Panc1 (cell line): ENCODE measurements around the gene IL36B. TPM values are rescaled to one million over a fixed set of nuclear protein-coding genes. Genes with fewer than 3 reads are reported as not detected.

Source experiments
- ATAC-seq: fragments of 200-7000 bp; cut with Tn5 transposase; 2 replicates; pipeline ENCODE4 v1.9.1; 2020; ENCODE audit warnings: mild to moderate bottlenecking, moderate library complexity
- Bru-seq: library from RNA; stranded (reverse); fragments of 400-500 nt; gene quantifications from one replicate; lab custom pipeline; 2021; lab: Mats Ljungman, UMichigan
- BruChase-seq, 2 experiments: library from RNA; stranded (reverse); fragments of 400-500 nt; gene quantifications; one replicate each; lab custom pipeline; 2021; lab: Mats Ljungman, UMichigan
- BruUV-seq: library from RNA; stranded (reverse); fragments of 400-500 nt; replicated peaks from 2 replicates; lab custom pipeline; 2021; lab: Mats Ljungman, UMichigan
- CTCF ChIA-PET: fragments of 300-600 bp; sonication (Branson Sonifier 250); formaldehyde crosslinking; loops from one replicate; lab custom pipeline; 2022; ENCODE audit warnings: antibody characterized with exemption; lab: Charles Lee
- POLR2A ChIA-PET: fragments of 300-600 bp; sonication (Branson Sonifier 250); formaldehyde crosslinking; loops from one replicate; lab custom pipeline; 2022; ENCODE audit warnings: antibody characterized with exemption; lab: Charles Lee
- DNase-seq: peaks from one replicate; pipeline ENCODE4 v3.0.0-alpha.2; 2010; ENCODE audit warnings: low read depth, low spot score
- H3K27ac ChIP-seq: 2 replicates; pipeline ENCODE4 v1.5.1; 2011; ENCODE audit warnings: mild to moderate bottlenecking, low read length, inconsistent platforms
- H3K27me3 ChIP-seq: fragments of 200-500 bp; sonication (Bioruptor generic); 2 replicates; pipeline ENCODE4 v1.6.0; 2014; ENCODE audit warnings: low read length, inconsistent platforms; ENCODE audit not compliant: control insufficient read depth, insufficient read depth
- H3K36me3 ChIP-seq: fragments of 200-500 bp; sonication (Bioruptor generic); 2 replicates; pipeline ENCODE4 v1.5.1; 2014; ENCODE audit warnings: inconsistent platforms, mild to moderate bottlenecking, low read length, moderate library complexity; ENCODE audit not compliant: control insufficient read depth, insufficient read depth
- H3K4me1 ChIP-seq: 2 replicates; pipeline ENCODE4 v1.5.1; 2011; ENCODE audit warnings: inconsistent platforms, mild to moderate bottlenecking, low read length, moderate library complexity; ENCODE audit not compliant: control insufficient read depth, insufficient read depth
- H3K4me3 ChIP-seq, 2 experiments: 2 replicates each; pipeline ENCODE4 v1.5.1; 2011 to 2012; ENCODE audit warnings: low read depth in 2 of 2, low read length in 2 of 2, mild to moderate bottlenecking in 2 of 2, inconsistent platforms in 1 of 2, moderate library complexity in 1 of 2
- H3K9me3 ChIP-seq: fragments of 200-500 bp; sonication (Bioruptor generic); 2 replicates; pipeline ENCODE4 v1.5.1; 2014; ENCODE audit warnings: low read depth, mild to moderate bottlenecking, inconsistent platforms, low read length, moderate library complexity; ENCODE audit not compliant: control insufficient read depth, insufficient read depth
- POLR2AphosphoS5 ChIP-seq: IDR thresholded peaks from 2 replicates; pipeline ENCODE4 v1.6.1; 2012; ENCODE audit warnings: mild to moderate bottlenecking, low read depth, low read length, moderate library complexity
- SIN3A ChIP-seq: IDR thresholded peaks from 2 replicates; pipeline ENCODE4 v1.6.1; 2012; ENCODE audit warnings: low read depth, mild to moderate bottlenecking, low read length, moderate library complexity, borderline replicate concordance; ENCODE audit not compliant: insufficient read depth
- TCF7L2 ChIP-seq: IDR thresholded peaks from 2 replicates; pipeline ENCODE4 v1.6.1; 2011; ENCODE audit warnings: mild to moderate bottlenecking, low read depth, low read length, inconsistent platforms
- in situ Hi-C: cut with HindIII; loops from 2 replicates; pipeline ENCODE4 v1.10.0; 2016; ENCODE audit warnings: low sequenced_read_pairs, low pct_unique_long_range_greater_than_20kb
- intact Hi-C: fragments of 100-400 bp; cut with micrococcal nuclease; formaldehyde crosslinking; loops from one replicate; pipeline ENCODE4 v1.10.0; 2022; ENCODE audit not compliant: unreplicated experiment
- long read RNA-seq: library from polyadenylated mRNA; unstranded; transcript quantifications from one replicate; pipeline ENCODE4 v2.0.0, GENCODE V29; 2021; ENCODE audit not compliant: unreplicated experiment
- polyA plus RNA-seq: library from polyadenylated mRNA; unstranded; fragments of >200 nt; gene quantifications from one replicate; pipeline ENCODE4 v1.2.1, GENCODE V29; 2012; ENCODE audit warnings: missing spikeins; ENCODE audit not compliant: insufficient read length
- total RNA-seq: library from RNA; stranded (reverse); gene quantifications from one replicate; pipeline ENCODE4 v1.2.1, GENCODE V29; 2021; ENCODE audit not compliant: unreplicated experiment
- TF ChIP-seq, protein P1 (sequence below): fragments of 450-650 bp; IDR thresholded peaks from 2 replicates; pipeline ENCODE4 v1.5.1; 2017; ENCODE audit warnings: mild to moderate bottlenecking
- TF ChIP-seq, protein P2 (sequence below), 2 experiments: IDR thresholded peaks; 2 replicates each; pipeline ENCODE4 v1.6.1; 2011 to 2012; ENCODE audit warnings: low read depth in 2 of 2, control low read depth in 1 of 2, low read length in 1 of 2, mild to moderate bottlenecking in 1 of 2, moderate library complexity in 1 of 2; ENCODE audit not compliant: insufficient read depth in 1 of 2

The IL36B gene
- total RNA-seq (not detected), Bru-seq, nascent RNA (not detected), BruChase-seq, experiment 1, labeled RNA remaining after a 2-hour chase (not detected), BruChase-seq, experiment 2, labeled RNA remaining after a 6-hour chase (not detected)
- polyA plus RNA-seq, result not detected
- long read RNA-seq, result 0 reads

DNA sequence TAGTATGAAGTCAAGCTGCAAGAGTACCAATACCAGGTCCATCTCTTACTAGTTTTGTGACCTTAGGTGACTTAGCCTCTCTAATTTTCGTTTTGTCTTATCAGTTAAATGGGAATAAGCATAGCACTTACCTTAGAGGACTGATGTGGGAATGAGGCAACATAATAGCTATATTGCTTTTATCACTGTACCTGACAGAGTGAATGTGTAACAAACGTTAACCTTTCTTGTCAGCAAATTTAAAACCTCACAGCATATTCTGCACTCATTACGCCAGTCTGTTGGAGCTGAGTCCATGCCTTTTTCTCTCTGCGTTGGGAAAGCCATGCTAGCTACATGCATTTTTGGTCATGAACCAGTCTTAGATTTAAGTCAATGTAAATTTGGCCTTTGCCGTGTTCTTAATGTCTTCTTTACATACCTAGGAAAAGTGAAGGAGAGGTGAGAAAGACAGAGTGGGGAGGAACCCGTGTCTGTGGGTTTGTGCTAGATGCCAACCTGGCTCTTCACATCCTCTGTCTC is at the start of gene IL36B:
IL36B (minus strand) TSS at position 472 of the 522 bp plus-strand sequence.
- intact Hi-C loops (no loop called here), in situ Hi-C loops (no loop called here)
- Histone ChIP-seq H3K4me3 (no peak within 1 kb of the TSS), H3K27me3 (no peaks in the 10 kb centered on the region; the same call in 1 of the 2 replicates), H3K4me1 (no peaks in the 10 kb centered on the region), H3K9me3 (no peaks in the 10 kb centered on the region), H3K36me3 (no peaks in the 10 kb centered on the region), H3K27ac (no peak within 1 kb of the TSS)
- no peak for DNase-seq
- CTCF ChIA-PET, result no interaction called here
- no peak for TF ChIP-seq TCF7L2
- no peak for TF ChIP-seq SIN3A
- TF ChIP-seq, protein P1, sequence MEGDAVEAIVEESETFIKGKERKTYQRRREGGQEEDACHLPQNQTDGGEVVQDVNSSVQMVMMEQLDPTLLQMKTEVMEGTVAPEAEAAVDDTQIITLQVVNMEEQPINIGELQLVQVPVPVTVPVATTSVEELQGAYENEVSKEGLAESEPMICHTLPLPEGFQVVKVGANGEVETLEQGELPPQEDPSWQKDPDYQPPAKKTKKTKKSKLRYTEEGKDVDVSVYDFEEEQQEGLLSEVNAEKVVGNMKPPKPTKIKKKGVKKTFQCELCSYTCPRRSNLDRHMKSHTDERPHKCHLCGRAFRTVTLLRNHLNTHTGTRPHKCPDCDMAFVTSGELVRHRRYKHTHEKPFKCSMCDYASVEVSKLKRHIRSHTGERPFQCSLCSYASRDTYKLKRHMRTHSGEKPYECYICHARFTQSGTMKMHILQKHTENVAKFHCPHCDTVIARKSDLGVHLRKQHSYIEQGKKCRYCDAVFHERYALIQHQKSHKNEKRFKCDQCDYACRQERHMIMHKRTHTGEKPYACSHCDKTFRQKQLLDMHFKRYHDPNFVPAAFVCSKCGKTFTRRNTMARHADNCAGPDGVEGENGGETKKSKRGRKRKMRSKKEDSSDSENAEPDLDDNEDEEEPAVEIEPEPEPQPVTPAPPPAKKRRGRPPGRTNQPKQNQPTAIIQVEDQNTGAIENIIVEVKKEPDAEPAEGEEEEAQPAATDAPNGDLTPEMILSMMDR, result no peak
- TF ChIP-seq POLR2AphosphoS5, result no peak
- TF ChIP-seq, protein P2, sequence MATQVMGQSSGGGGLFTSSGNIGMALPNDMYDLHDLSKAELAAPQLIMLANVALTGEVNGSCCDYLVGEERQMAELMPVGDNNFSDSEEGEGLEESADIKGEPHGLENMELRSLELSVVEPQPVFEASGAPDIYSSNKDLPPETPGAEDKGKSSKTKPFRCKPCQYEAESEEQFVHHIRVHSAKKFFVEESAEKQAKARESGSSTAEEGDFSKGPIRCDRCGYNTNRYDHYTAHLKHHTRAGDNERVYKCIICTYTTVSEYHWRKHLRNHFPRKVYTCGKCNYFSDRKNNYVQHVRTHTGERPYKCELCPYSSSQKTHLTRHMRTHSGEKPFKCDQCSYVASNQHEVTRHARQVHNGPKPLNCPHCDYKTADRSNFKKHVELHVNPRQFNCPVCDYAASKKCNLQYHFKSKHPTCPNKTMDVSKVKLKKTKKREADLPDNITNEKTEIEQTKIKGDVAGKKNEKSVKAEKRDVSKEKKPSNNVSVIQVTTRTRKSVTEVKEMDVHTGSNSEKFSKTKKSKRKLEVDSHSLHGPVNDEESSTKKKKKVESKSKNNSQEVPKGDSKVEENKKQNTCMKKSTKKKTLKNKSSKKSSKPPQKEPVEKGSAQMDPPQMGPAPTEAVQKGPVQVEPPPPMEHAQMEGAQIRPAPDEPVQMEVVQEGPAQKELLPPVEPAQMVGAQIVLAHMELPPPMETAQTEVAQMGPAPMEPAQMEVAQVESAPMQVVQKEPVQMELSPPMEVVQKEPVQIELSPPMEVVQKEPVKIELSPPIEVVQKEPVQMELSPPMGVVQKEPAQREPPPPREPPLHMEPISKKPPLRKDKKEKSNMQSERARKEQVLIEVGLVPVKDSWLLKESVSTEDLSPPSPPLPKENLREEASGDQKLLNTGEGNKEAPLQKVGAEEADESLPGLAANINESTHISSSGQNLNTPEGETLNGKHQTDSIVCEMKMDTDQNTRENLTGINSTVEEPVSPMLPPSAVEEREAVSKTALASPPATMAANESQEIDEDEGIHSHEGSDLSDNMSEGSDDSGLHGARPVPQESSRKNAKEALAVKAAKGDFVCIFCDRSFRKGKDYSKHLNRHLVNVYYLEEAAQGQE (IDR thresholded peaks at IDR 0.05; ENCODE audit: insufficient read depth in 1 of 2, low read depth in 2 of 2, low read length in 1 of 2), result no peak
- ATAC-seq, result no peak
- POLR2A ChIA-PET, result no interaction called here
- BruUV-seq, result no TSS peak

DNA sequence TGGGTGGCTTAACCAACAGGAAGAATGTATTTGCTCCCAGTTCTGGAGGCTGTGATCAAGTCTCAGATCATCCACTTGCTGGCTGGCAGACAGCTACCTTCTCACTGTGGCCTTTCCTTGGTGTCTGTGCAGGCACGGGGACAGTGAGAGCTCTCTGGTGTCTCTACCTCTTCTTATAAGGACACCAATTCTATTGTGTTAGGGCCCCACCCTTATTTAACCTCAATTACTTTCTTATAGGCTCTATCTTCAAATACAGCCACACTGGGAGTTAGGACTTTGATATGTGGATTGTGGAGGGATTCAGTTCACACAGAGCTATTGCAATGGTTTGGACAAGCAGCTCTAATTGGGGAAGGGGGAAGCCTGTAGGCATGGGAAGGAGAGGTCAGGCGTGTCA is 49.5 kb upstream of the IL36B start:
- Histone ChIP-seq H3K27ac (no peak overlapping the region), H3K9me3 (no peaks in the 10 kb centered on the region), H3K36me3 (no peaks in the 10 kb centered on the region), H3K4me1 (no peaks in the 10 kb centered on the region), H3K4me3 (no peak overlapping the region), H3K27me3 (peaks cover 6% of the 10 kb centered on the region; the same call in 1 of the 2 replicates)
- intact Hi-C loops (no loop called here), in situ Hi-C loops (no loop called here)
- DNase-seq (no peak), ATAC-seq (no peak)
- CTCF ChIA-PET, result no interaction called here
- TF ChIP-seq, protein P2 (IDR thresholded peaks at IDR 0.05; ENCODE audit: insufficient read depth in 1 of 2, low read depth in 2 of 2, low read length in 1 of 2), result no peak
- TF ChIP-seq POLR2AphosphoS5 (no peak), SIN3A (no peak), TCF7L2 (no peak)
- TF ChIP-seq, protein P1, result no peak
- no TSS peak for BruUV-seq
- POLR2A ChIA-PET, result interaction anchor here (0.5 kb wide), 1 partner anchor 15 kb away, joined by 5 read pairs; no protein-coding TSS in a partner anchor
